ENCODE measurements around the gene RNU5B-1.

The RNU5B-1 gene

GRCh38 chr15:65285291-65286068 is 19.0 kb upstream of the RNU5B-1 start:
- H3K36me3 ChIP-seq: peaks cover 9% of the 10 kb centered on the region
- H3K27ac ChIP-seq: peak overlapping the region; percentile 92
- H3K4me3 ChIP-seq (ENCODE audit: low read depth, low read length): peak overlapping the region; percentile 79
- no peak for DNase-seq
- H3K27me3 ChIP-seq (ENCODE audit: insufficient read depth, low read depth, severe bottlenecking): no peaks in the 10 kb centered on the region
- no peak for TF ChIP-seq CTCF (IDR thresholded peaks at IDR 0.05; ENCODE audit: low read depth, low read length)
- no peaks in the 10 kb centered on the region for H3K9me3 ChIP-seq (ENCODE audit: severe bottlenecking)

- peak overlapping the region; percentile 92 for H3K27ac ChIP-seq
- TF ChIP-seq CTCF (IDR thresholded peaks at IDR 0.05; ENCODE audit: low read depth, low read length): no peak
- H3K9me3 ChIP-seq (ENCODE audit: severe bottlenecking): no peaks in the 10 kb centered on the region
- H3K36me3 ChIP-seq: peaks cover 9% of the 10 kb centered on the region
- no peak for DNase-seq
- no peaks in the 10 kb centered on the region for H3K27me3 ChIP-seq (ENCODE audit: insufficient read depth, low read depth, severe bottlenecking)
- H3K4me3 ChIP-seq (ENCODE audit: low read depth, low read length): peak overlapping the region; percentile 79
These were observed 18.3 kb upstream of the RNU5B-1 start for GRCh38 chr15:65286069-65286703.

GRCh38 chr15:65286704-65287519 is 17.6 kb upstream of the RNU5B-1 start, which contains the start of gene PARP16:
TSS of gene PARP16 (minus strand) at chr15:65286883. CDS start at chr15:65286426, 457 bp downstream.
- H3K36me3 ChIP-seq: peaks cover 9% of the 10 kb centered on the region
- peak; percentile 97 for DNase-seq
- peak within 1 kb of the TSS; percentile 79 for H3K4me3 ChIP-seq (ENCODE audit: low read depth, low read length)
- no peaks in the 10 kb centered on the region for H3K27me3 ChIP-seq (ENCODE audit: insufficient read depth, low read depth, severe bottlenecking)
- TF ChIP-seq CTCF (IDR thresholded peaks at IDR 0.05; ENCODE audit: low read depth, low read length): peak; percentile 34; the same call in 1 of the 2 replicates
- H3K27ac ChIP-seq: peak within 1 kb of the TSS; percentile 92
- no peaks in the 10 kb centered on the region for H3K9me3 ChIP-seq (ENCODE audit: severe bottlenecking)

GRCh38 chr15:65287520-65287855 is 17.0 kb upstream of the RNU5B-1 start:
- peak overlapping the region; percentile 33; the same call in 1 of the 2 replicates for H3K4me3 ChIP-seq (ENCODE audit: low read depth, low read length)
- H3K27ac ChIP-seq: peak overlapping the region; percentile 92
- no peaks in the 10 kb centered on the region for H3K27me3 ChIP-seq (ENCODE audit: insufficient read depth, low read depth, severe bottlenecking)
- peaks cover 5% of the 10 kb centered on the region for H3K36me3 ChIP-seq
- no peak for TF ChIP-seq CTCF (IDR thresholded peaks at IDR 0.05; ENCODE audit: low read depth, low read length)
- no peak for DNase-seq
- no peaks in the 10 kb centered on the region for H3K9me3 ChIP-seq (ENCODE audit: severe bottlenecking)

- H3K4me3 ChIP-seq (ENCODE audit: low read depth, low read length): no peak overlapping the region
- no peak for DNase-seq
- H3K27ac ChIP-seq: no peak overlapping the region
- H3K27me3 ChIP-seq (ENCODE audit: insufficient read depth, low read depth, severe bottlenecking): no peaks in the 10 kb centered on the region
- no peaks in the 10 kb centered on the region for H3K9me3 ChIP-seq (ENCODE audit: severe bottlenecking)
- no peaks in the 10 kb centered on the region for H3K36me3 ChIP-seq
- no peak for TF ChIP-seq CTCF (IDR thresholded peaks at IDR 0.05; ENCODE audit: low read depth, low read length)
These were observed 15.1 kb upstream of the RNU5B-1 start for GRCh38 chr15:65289261-65289854.

Measured in WERI-Rb-1 (cell line).